ENCODE results near the gene RBM39. TPM values are rescaled to one million over a fixed set of nuclear protein-coding genes. Genes with fewer than 3 reads are reported as not detected.

RBM39 gene
- total RNA-seq, 1 donor from 2014 or later, result 208 TPM

DNA sequence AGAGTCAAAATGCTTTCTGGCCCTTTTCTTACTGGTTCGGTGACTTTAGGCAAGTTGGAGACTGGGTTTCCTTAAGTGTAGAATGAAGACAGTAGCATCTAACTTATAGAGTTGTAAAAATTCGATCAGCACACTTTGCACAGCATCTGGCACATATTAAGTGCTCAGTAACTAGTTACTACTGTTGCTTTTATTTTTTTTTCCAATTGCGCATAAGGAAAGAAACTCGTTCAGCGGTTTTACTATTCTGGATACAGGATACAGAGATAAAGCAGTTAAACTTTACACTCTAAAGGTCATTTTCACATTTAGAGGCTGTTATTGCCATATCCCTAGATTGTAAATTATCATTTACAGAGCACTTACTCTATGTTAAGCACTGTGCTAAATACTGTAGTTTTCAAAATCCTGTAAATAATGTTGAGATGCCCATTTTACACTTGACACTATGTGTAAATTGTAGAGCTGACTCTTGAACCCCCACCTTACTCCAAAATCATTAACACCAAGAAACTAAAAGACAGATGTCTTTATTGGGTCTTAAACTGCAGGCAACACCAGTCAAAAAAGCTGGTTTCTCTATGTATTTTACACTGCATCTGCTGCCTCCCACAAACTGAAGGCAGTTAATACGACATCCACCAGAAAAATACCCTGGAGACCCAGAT is 42.0 kb downstream of the RBM39 start:
- Mint-ChIP-seq H3K27me3 (ENCODE audit: low read depth, unreplicated experiment) (no peaks in the 10 kb centered on the region), H3K36me3 (ENCODE audit: low read depth, unreplicated experiment) (peaks cover 24% of the 10 kb centered on the region), H3K9me3 (ENCODE audit: unreplicated experiment) (no peaks in the 10 kb centered on the region), H3K4me1 (ENCODE audit: low read depth, unreplicated experiment) (peaks cover 26% of the 10 kb centered on the region), H3K4me3 (ENCODE audit: unreplicated experiment) (peak overlapping the region; percentile 99), H3K27ac (ENCODE audit: unreplicated experiment) (peak overlapping the region; percentile 98)
- Histone ChIP-seq H2AFZ (ENCODE audit: low read depth, low read length) (peak overlapping the region; percentile 75), H3K79me2 (ENCODE audit: insufficient read depth, low read length) (peaks cover 67% of the 10 kb centered on the region), H3K9me3 (ENCODE audit: insufficient read depth, low read depth, low read length) (no peaks in the 10 kb centered on the region), H4K20me1 (ENCODE audit: insufficient read depth, low read length) (peaks cover 56% of the 10 kb centered on the region), H3K9ac (ENCODE audit: low read length) (peak overlapping the region; percentile 97), H3K27me3 (ENCODE audit: insufficient read depth, low read length) (no peaks in the 10 kb centered on the region), H3K4me1 (ENCODE audit: insufficient read depth, low read length) (peaks cover 19% of the 10 kb centered on the region), H3K27ac (ENCODE audit: low read depth, low read length) (peak overlapping the region; percentile 94), H3K36me3 (ENCODE audit: insufficient read depth, low read length) (peaks cover 35% of the 10 kb centered on the region), H3K4me3 (ENCODE audit: insufficient read depth, low read depth, low read length) (peak overlapping the region; percentile 97), H3K4me2 (ENCODE audit: low read length) (peak overlapping the region; percentile 100)
- FAIRE-seq (no peak), DNase-seq (ENCODE audit: low read depth) (no peak)
- TF ChIP-seq, protein P1, sequence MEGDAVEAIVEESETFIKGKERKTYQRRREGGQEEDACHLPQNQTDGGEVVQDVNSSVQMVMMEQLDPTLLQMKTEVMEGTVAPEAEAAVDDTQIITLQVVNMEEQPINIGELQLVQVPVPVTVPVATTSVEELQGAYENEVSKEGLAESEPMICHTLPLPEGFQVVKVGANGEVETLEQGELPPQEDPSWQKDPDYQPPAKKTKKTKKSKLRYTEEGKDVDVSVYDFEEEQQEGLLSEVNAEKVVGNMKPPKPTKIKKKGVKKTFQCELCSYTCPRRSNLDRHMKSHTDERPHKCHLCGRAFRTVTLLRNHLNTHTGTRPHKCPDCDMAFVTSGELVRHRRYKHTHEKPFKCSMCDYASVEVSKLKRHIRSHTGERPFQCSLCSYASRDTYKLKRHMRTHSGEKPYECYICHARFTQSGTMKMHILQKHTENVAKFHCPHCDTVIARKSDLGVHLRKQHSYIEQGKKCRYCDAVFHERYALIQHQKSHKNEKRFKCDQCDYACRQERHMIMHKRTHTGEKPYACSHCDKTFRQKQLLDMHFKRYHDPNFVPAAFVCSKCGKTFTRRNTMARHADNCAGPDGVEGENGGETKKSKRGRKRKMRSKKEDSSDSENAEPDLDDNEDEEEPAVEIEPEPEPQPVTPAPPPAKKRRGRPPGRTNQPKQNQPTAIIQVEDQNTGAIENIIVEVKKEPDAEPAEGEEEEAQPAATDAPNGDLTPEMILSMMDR (IDR thresholded peaks at IDR 0.05; ENCODE audit: insufficient read depth, low read depth, low read length), result no peak
- TF ChIP-seq EZH2 (IDR thresholded peaks at IDR 0.05; ENCODE audit: insufficient read depth, low read length), result no peak

GRCh38 chr20:35699127-35699956 is 42.7 kb downstream of the RBM39 start, which contains the start of the genes NFS1 and ROMO1:
TSS of gene NFS1 (minus strand) at chr20:35699352. CDS start at chr20:35699288, 64 bp downstream.
TSS of gene ROMO1 (plus strand) at chr20:35699405. CDS start at chr20:35699633, 228 bp downstream.
- Histone ChIP-seq H3K79me2 (ENCODE audit: insufficient read depth, low read length) (peaks cover 61% of the 10 kb centered on the region), H3K4me1 (ENCODE audit: insufficient read depth, low read length) (peaks cover 19% of the 10 kb centered on the region)
- no peak for TF ChIP-seq EZH2 (IDR thresholded peaks at IDR 0.05; ENCODE audit: insufficient read depth, low read length)
- TF ChIP-seq, protein P1 (IDR thresholded peaks at IDR 0.05; ENCODE audit: insufficient read depth, low read depth, low read length), result no peak

More at GRCh38 chr20:35699127-35699956, 42.7 kb downstream of the RBM39 start, which contains the start of the genes NFS1 and ROMO1:
- Histone ChIP-seq H3K4me2 (ENCODE audit: low read length) (peak within 1 kb of the TSS; percentile 100), H3K4me3 (ENCODE audit: insufficient read depth, low read depth, low read length) (peak within 1 kb of the TSS; percentile 97), H3K27me3 (ENCODE audit: insufficient read depth, low read length) (no peaks in the 10 kb centered on the region), H3K27ac (ENCODE audit: low read depth, low read length) (peak within 1 kb of the TSS; percentile 94), H3K9me3 (ENCODE audit: insufficient read depth, low read depth, low read length) (no peaks in the 10 kb centered on the region), H4K20me1 (ENCODE audit: insufficient read depth, low read length) (peaks cover 48% of the 10 kb centered on the region), H3K9ac (ENCODE audit: low read length) (peak within 1 kb of the TSS; percentile 97), H3K36me3 (ENCODE audit: insufficient read depth, low read length) (peaks cover 27% of the 10 kb centered on the region), H2AFZ (ENCODE audit: low read depth, low read length) (peak within 1 kb of the TSS; percentile 75)
- Mint-ChIP-seq H3K4me3 (ENCODE audit: unreplicated experiment) (peak within 1 kb of the TSS; percentile 99), H3K36me3 (ENCODE audit: low read depth, unreplicated experiment) (peaks cover 22% of the 10 kb centered on the region), H3K9me3 (ENCODE audit: unreplicated experiment) (no peaks in the 10 kb centered on the region), H3K27me3 (ENCODE audit: low read depth, unreplicated experiment) (no peaks in the 10 kb centered on the region), H3K4me1 (ENCODE audit: low read depth, unreplicated experiment) (peaks cover 24% of the 10 kb centered on the region), H3K27ac (ENCODE audit: unreplicated experiment) (peak within 1 kb of the TSS; percentile 98)
- FAIRE-seq (no peak), DNase-seq (ENCODE audit: low read depth) (peak; percentile 66)
